DLD1 (cell line): ENCODE measurements around the gene SIRPD.
"Not testable (repeated sequence)": the region's sequence is repeated elsewhere in the genome, so short reads cannot be mapped to it uniquely, and the experiment has no call there.

Experiments used
- in situ Hi-C: cut with HindIII; loops from 2 replicates; pipeline ENCODE4 v1.10.0; 2017; ENCODE audit warnings: low sequenced_read_pairs

The SIRPD gene

GRCh38 chr20:1497371-1497770 is 60.1 kb downstream of the SIRPD start:
- in situ Hi-C loops = not testable (repeated sequence)

GRCh38 chr20:1496930-1497329 is 60.6 kb downstream of the SIRPD start:
- in situ Hi-C loops = no loop called here

GRCh38 chr20:1494436-1494835 is 63.1 kb downstream of the SIRPD start:
- in situ Hi-C loops = no loop called here

GRCh38 chr20:1493536-1493935 is 64.0 kb downstream of the SIRPD start:
- in situ Hi-C loops = no loop called here

GRCh38 chr20:1491860-1492642 is 65.5 kb downstream of the SIRPD start:
- in situ Hi-C loops = no loop called here

- in situ Hi-C loops = no loop called here
These were observed 66.1 kb downstream of the SIRPD start, which contains the start of gene SIRPB2 for GRCh38 chr20:1491281-1491840. Gene SIRPB2, minus strand, starts transcription at chr20:1491420. Its CDS starts 61 bp downstream, at chr20:1491359.

GRCh38 chr20:1490643-1491195 is 66.8 kb downstream of the SIRPD start:
- in situ Hi-C loops = no loop called here

GRCh38 chr20:1489764-1490436 is 67.6 kb downstream of the SIRPD start:
- in situ Hi-C loops = no loop called here

- in situ Hi-C loops = no loop called here
These were observed 68.2 kb downstream of the SIRPD start for GRCh38 chr20:1489325-1489724.

GRCh38 chr20:1486566-1486965 is 70.9 kb downstream of the SIRPD start:
- in situ Hi-C loops = no loop called here

- in situ Hi-C loops = no loop called here
These were observed 72.9 kb downstream of the SIRPD start for GRCh38 chr20:1484438-1485116.
